Natural killer cell (primary cell): ENCODE measurements around the gene CHN2. TPM values are rescaled to one million over a fixed set of nuclear protein-coding genes. Genes with fewer than 3 reads are reported as not detected.

Experiments used
- ATAC-seq, 3 donors: fragments of 150-1000 bp in 2 of 3; fragments of 200-7000 bp in 1 of 3; cut with Tn5 transposase; 1 replicate in 1 of 3; 2 replicates in 2 of 3; pipeline ENCODE4 v1.10.0; 2021; ENCODE audit warnings: mild to moderate bottlenecking in 2 of 3, moderate library complexity in 2 of 3
- DNase-seq, 2 donors: peaks; one replicate each; pipeline versions ENCODE4 v3.0.0 to v3.0.0-alpha.2; 2013 to 2021; ENCODE audit warnings: mixed read lengths in 1 of 2
- H3K27ac ChIP-seq: one replicate; pipeline ENCODE4 v1.5.1; 2013; ENCODE audit warnings: mild to moderate bottlenecking, low read length
- H3K27me3 ChIP-seq: one replicate; pipeline ENCODE4 v1.6.1; 2013; ENCODE audit warnings: low read length; ENCODE audit not compliant: control insufficient read depth, insufficient read depth
- H3K36me3 ChIP-seq: one replicate; pipeline ENCODE4 v1.6.1; 2013; ENCODE audit warnings: low read length; ENCODE audit not compliant: control insufficient read depth, insufficient read depth
- H3K4me1 ChIP-seq: one replicate; pipeline ENCODE4 v1.6.1; 2013; ENCODE audit warnings: low read length; ENCODE audit not compliant: control insufficient read depth, insufficient read depth
- H3K4me3 ChIP-seq: one replicate; pipeline ENCODE4 v1.5.1; 2013; ENCODE audit warnings: low read length
- H3K9me3 ChIP-seq: one replicate; pipeline ENCODE4 v1.6.1; 2013; ENCODE audit warnings: low read length; ENCODE audit not compliant: control insufficient read depth, insufficient read depth
- H3K27ac Mint-ChIP-seq, 2 donors: one replicate each; pipeline ENCODE4 v1.8.0; 2022; ENCODE audit warnings: mild to moderate bottlenecking in 2 of 2, mixed read lengths in 2 of 2, moderate library complexity in 1 of 2
- H3K27me3 Mint-ChIP-seq, 2 donors: one replicate each; pipeline ENCODE4 v1.8.0; 2022; ENCODE audit warnings: low read depth in 2 of 2, mixed read lengths in 2 of 2
- H3K36me3 Mint-ChIP-seq: one replicate; pipeline ENCODE4 v1.8.0; 2022; ENCODE audit warnings: mixed read lengths
- H3K4me1 Mint-ChIP-seq, 2 donors: one replicate each; pipeline ENCODE4 v1.8.0; 2022; ENCODE audit warnings: mixed read lengths in 2 of 2
- H3K4me3 Mint-ChIP-seq: one replicate; pipeline ENCODE4 v1.8.0; 2022; ENCODE audit warnings: mild to moderate bottlenecking, moderate library complexity, mixed read lengths
- H3K9me3 Mint-ChIP-seq, 2 donors: one replicate each; pipeline ENCODE4 v1.8.0; 2022; ENCODE audit warnings: mixed read lengths in 2 of 2
- CTCF ChIP-seq: fragments of 200-600 bp; IDR thresholded peaks from one replicate; pipeline ENCODE4 v1.8.0; 2022; ENCODE audit warnings: antibody characterized with exemption
- WGBS: methylation state at CpG from one replicate; pipeline ENCODE4 v1.1.7; 2013; ENCODE audit warnings: missing lambda C conversion rate; ENCODE audit not compliant: insufficient coverage; 5-methylcytosine and 5-hydroxymethylcytosine counted together
- intact Hi-C: fragments of 100-400 bp; cut with micrococcal nuclease; formaldehyde crosslinking; loops from one replicate; pipeline ENCODE4 v1.14.2; 2022
- total RNA-seq, 4 donors: library from RNA; stranded (reverse); fragments of 120-200 nt in 1 of 4; gene quantifications; one replicate each; pipeline versions ENCODE4 v1.2.3 to v1.2.4, GENCODE V29; 2013 to 2022

CHN2 gene
- total RNA-seq, 3 donors from 2014 or later (not counting 1 experiment from before 2014, with no cell fraction given): 23.2 to 40.6 (median 30.2) TPM

GRCh38 chr7:29243910-29244655, 49.5 kb downstream of the CHN2 start:
- peak; percentile 24 for TF ChIP-seq CTCF
- H3K4me1 ChIP-seq: peaks cover 36% of the 10 kb centered on the region
- peak in 1 of 2 donors; percentile 68 for DNase-seq
- Mint-ChIP-seq H3K4me1 (peaks cover 49 to 51% of the 10 kb centered on the region in 2 donors), H3K4me3 (peak overlapping the region; percentile 35), H3K36me3 (no peaks in the 10 kb centered on the region), H3K27ac (peak overlapping the region; percentile 69 to 80), H3K27me3 (no peaks in the 10 kb centered on the region), H3K9me3 (no peaks in the 10 kb centered on the region)
- H3K9me3 ChIP-seq: no peaks in the 10 kb centered on the region
- intact Hi-C loops: loop anchor here (1.0 to 5.0 kb wide), 3 partner anchors 48 to 163 kb away; no protein-coding TSS in a partner anchor
- ATAC-seq: peak; percentile 85 to 92 (median 87)
- no peaks in the 10 kb centered on the region for H3K36me3 ChIP-seq
- H3K27ac ChIP-seq: no peak overlapping the region
- no peak overlapping the region for H3K4me3 ChIP-seq
- 71% methylated on average over 9 of the region's 11 CpGs for WGBS
- no peaks in the 10 kb centered on the region for H3K27me3 ChIP-seq

GRCh38 chr7:29247224-29247962, 52.8 kb downstream of the CHN2 start:
- intact Hi-C loops: no loop called here
- Mint-ChIP-seq H3K27me3 (no peaks in the 10 kb centered on the region), H3K9me3 (no peaks in the 10 kb centered on the region), H3K4me3 (peak overlapping the region; percentile 2), H3K4me1 (peaks cover 47 to 51% of the 10 kb centered on the region in 2 donors), H3K27ac (peak overlapping the region; percentile 49 to 59), H3K36me3 (no peaks in the 10 kb centered on the region)
- H3K36me3 ChIP-seq: no peaks in the 10 kb centered on the region
- H3K4me1 ChIP-seq: peaks cover 38% of the 10 kb centered on the region
- no peak for TF ChIP-seq CTCF
- no peak overlapping the region for H3K27ac ChIP-seq
- DNase-seq (no peak), ATAC-seq (peak; percentile 19 to 53 (median 34))
- no peaks in the 10 kb centered on the region for H3K9me3 ChIP-seq
- H3K27me3 ChIP-seq: no peaks in the 10 kb centered on the region
- WGBS: 58% methylated on average over 6 of the region's 6 CpGs
- H3K4me3 ChIP-seq: no peak overlapping the region

GRCh38 chr7:29247963-29248236, 53.3 kb downstream of the CHN2 start:
- WGBS: 93% methylated on average over 3 of the region's 3 CpGs
- Mint-ChIP-seq H3K36me3 (no peaks in the 10 kb centered on the region), H3K9me3 (no peaks in the 10 kb centered on the region), H3K27ac (peak overlapping the region; percentile 49 to 59), H3K4me1 (peaks cover 47 to 51% of the 10 kb centered on the region in 2 donors), H3K27me3 (no peaks in the 10 kb centered on the region), H3K4me3 (peak overlapping the region; percentile 2)
- no peak overlapping the region for H3K27ac ChIP-seq
- H3K9me3 ChIP-seq: no peaks in the 10 kb centered on the region
- intact Hi-C loops: no loop called here
- DNase-seq: no peak
- ATAC-seq: no peak
- peaks cover 38% of the 10 kb centered on the region for H3K4me1 ChIP-seq
- no peaks in the 10 kb centered on the region for H3K36me3 ChIP-seq
- no peak for TF ChIP-seq CTCF
- no peaks in the 10 kb centered on the region for H3K27me3 ChIP-seq
- H3K4me3 ChIP-seq: no peak overlapping the region
